ENCODE measurements around the gene CCDC85C.
A peak's percentile ranks its signal among the peaks of the same experiment; 100 is the strongest.

The CCDC85C gene

GRCh38 chr14:99551034-99551922 lies 52.7 kb downstream of the CCDC85C start:
- DNase-seq (ENCODE audit: extremely low spot score) = no peak
- POLR2A ChIA-PET = no interaction called here
- 0 out of 2 replicates have a peak, but pooled peaks have one; percentile 27 for TF ChIP-seq CTBP1 (IDR thresholded peaks at IDR 0.05; ENCODE audit: borderline replicate concordance)
- no peak for TF ChIP-seq SUZ12 (IDR thresholded peaks at IDR 0.05)
- TF ChIP-seq FOXM1 (IDR thresholded peaks at IDR 0.05; ENCODE audit: borderline replicate concordance) = no peak
- TF ChIP-seq, protein P1, sequence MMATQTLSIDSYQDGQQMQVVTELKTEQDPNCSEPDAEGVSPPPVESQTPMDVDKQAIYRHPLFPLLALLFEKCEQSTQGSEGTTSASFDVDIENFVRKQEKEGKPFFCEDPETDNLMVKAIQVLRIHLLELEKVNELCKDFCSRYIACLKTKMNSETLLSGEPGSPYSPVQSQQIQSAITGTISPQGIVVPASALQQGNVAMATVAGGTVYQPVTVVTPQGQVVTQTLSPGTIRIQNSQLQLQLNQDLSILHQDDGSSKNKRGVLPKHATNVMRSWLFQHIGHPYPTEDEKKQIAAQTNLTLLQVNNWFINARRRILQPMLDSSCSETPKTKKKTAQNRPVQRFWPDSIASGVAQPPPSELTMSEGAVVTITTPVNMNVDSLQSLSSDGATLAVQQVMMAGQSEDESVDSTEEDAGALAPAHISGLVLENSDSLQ (IDR thresholded peaks at IDR 0.05) = no peak
- no peak for TF ChIP-seq BHLHE40 (IDR thresholded peaks at IDR 0.05; ENCODE audit: borderline replicate concordance)
- TF ChIP-seq FOXK2 (IDR thresholded peaks at IDR 0.05) = no peak
- CTCF ChIA-PET = no interaction called here

DNA sequence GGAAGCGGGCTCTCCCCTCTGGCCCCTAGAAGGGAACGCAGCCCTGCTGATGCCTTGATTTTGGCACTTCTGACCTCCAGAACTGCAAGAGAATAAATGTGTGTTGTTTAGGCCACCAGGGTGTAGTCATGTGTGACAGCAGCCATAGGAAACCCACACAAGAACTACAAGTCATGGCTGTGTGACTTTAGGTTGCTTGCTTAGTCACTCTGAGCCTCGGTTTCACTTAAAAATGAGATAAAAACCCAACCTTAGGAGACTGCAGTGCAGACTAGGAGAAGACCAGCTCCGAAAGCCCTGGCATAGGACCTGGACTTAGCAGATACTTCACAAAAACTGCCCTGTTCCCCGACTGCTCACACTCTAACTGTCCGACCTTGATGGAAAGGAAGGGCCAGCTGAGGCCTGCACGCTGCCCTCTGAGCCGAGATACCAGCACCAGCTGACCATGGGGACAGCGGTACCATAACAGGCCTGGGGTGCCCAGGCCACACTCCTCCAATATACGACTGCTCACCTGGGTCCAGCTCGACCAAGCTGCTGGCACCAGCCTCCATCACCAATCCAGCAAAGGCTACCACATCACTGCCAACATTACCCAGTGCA lies 53.5 kb downstream of the CCDC85C start:
- POLR2A ChIA-PET = no interaction called here
- CTCF ChIA-PET = interaction anchor here (1.1 kb wide), 1 partner anchor 24 kb away, joined by 3 read pairs; no protein-coding TSS in a partner anchor
- no peak for DNase-seq (ENCODE audit: extremely low spot score)
- no peak for TF ChIP-seq LEF1 (IDR thresholded peaks at IDR 0.05; ENCODE audit: borderline replicate concordance)
- no peak for TF ChIP-seq NFRKB (IDR thresholded peaks at IDR 0.05)
- no peak for TF ChIP-seq SUZ12 (IDR thresholded peaks at IDR 0.05)
- no peak for TF ChIP-seq ZNF384 (IDR thresholded peaks at IDR 0.05)
- no peak for TF ChIP-seq ARNT (IDR thresholded peaks at IDR 0.05)
- no peak for TF ChIP-seq FOXA1 (IDR thresholded peaks at IDR 0.05)
- no peak for TF ChIP-seq L3MBTL2 (conservative IDR thresholded peaks at IDR 0.05)

DNA sequence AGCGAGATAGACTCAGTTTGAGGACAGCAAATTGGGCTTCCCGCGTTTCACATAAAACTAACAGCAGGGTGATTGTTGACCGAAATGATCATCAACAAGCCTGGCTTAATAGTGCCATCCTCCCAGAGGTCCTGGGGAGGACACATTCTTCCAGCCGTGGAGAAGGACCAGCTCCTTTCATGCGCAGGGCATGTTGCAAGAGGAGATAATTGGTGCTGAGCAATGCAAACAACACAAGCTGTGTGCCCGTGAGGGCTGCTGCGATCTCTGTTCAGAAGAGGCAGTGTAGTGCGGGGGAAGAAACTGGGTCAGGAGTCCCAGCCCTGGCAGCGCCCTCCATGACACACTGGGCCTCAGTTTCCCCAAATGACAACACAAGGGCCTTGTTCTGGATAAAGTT lies 54.3 kb downstream of the CCDC85C start:
- CTCF ChIA-PET = interaction anchor here (1.1 to 1.4 kb wide), 2 partner anchors 11 to 24 kb away, joined by 3 read pairs; no protein-coding TSS in a partner anchor
- no peak for DNase-seq (ENCODE audit: extremely low spot score)
- POLR2A ChIA-PET = no interaction called here

GRCh38 chr14:99548871-99549515 lies 55.0 kb downstream of the CCDC85C start:
- CTCF ChIA-PET = interaction anchor here (1.1 to 1.4 kb wide), 2 partner anchors 11 to 25 kb away, joined by 3 read pairs; no protein-coding TSS in a partner anchor
- no peak for TF ChIP-seq ARNT (IDR thresholded peaks at IDR 0.05)
- TF ChIP-seq ELF4 (IDR thresholded peaks at IDR 0.05) = no peak
- no peak for TF ChIP-seq TARDBP (IDR thresholded peaks at IDR 0.05)
- TF ChIP-seq, protein P1 (IDR thresholded peaks at IDR 0.05) = no peak
- TF ChIP-seq SUZ12 (IDR thresholded peaks at IDR 0.05) = no peak
- no peak for TF ChIP-seq BHLHE40 (IDR thresholded peaks at IDR 0.05; ENCODE audit: borderline replicate concordance)
- TF ChIP-seq FOXM1 (IDR thresholded peaks at IDR 0.05; ENCODE audit: borderline replicate concordance) = no peak
- no peak for TF ChIP-seq LEF1 (IDR thresholded peaks at IDR 0.05; ENCODE audit: borderline replicate concordance)
- TF ChIP-seq ZNF384 (IDR thresholded peaks at IDR 0.05) = no peak
- TF ChIP-seq SP1 (IDR thresholded peaks at IDR 0.05) = no peak
- TF ChIP-seq HDGF (IDR thresholded peaks at IDR 0.05; ENCODE audit: borderline replicate concordance) = no peak
- TF ChIP-seq NFRKB (IDR thresholded peaks at IDR 0.05) = no peak
- no peak for DNase-seq (ENCODE audit: extremely low spot score)
- POLR2A ChIA-PET = no interaction called here

More for the DNA sequence above, 54.3 kb downstream of the CCDC85C start:
- TF ChIP-seq LEF1 (IDR thresholded peaks at IDR 0.05; ENCODE audit: borderline replicate concordance) = no peak
- no peak for TF ChIP-seq SP1 (IDR thresholded peaks at IDR 0.05)
- TF ChIP-seq CTBP1 (IDR thresholded peaks at IDR 0.05; ENCODE audit: borderline replicate concordance) = no peak
- no peak for TF ChIP-seq TARDBP (IDR thresholded peaks at IDR 0.05)

GRCh38 chr14:99548255-99548654 lies 55.8 kb downstream of the CCDC85C start:
- ChIA-PET CTCF (interaction anchor here (1.4 kb wide), 1 partner anchor 10 kb away, joined by 3 read pairs; no protein-coding TSS in a partner anchor), POLR2A (no interaction called here)
- TF ChIP-seq FOXK2 (IDR thresholded peaks at IDR 0.05) (no peak), BHLHE40 (IDR thresholded peaks at IDR 0.05; ENCODE audit: borderline replicate concordance) (no peak), ZNF384 (IDR thresholded peaks at IDR 0.05) (no peak), NFRKB (IDR thresholded peaks at IDR 0.05) (no peak), CTBP1 (IDR thresholded peaks at IDR 0.05; ENCODE audit: borderline replicate concordance) (no peak), TARDBP (IDR thresholded peaks at IDR 0.05) (no peak), FOXM1 (IDR thresholded peaks at IDR 0.05; ENCODE audit: borderline replicate concordance) (no peak), SUZ12 (IDR thresholded peaks at IDR 0.05) (no peak), HDGF (IDR thresholded peaks at IDR 0.05; ENCODE audit: borderline replicate concordance) (no peak), L3MBTL2 (conservative IDR thresholded peaks at IDR 0.05) (no peak), SP1 (IDR thresholded peaks at IDR 0.05) (no peak), FOXA1 (IDR thresholded peaks at IDR 0.05) (no peak), LEF1 (IDR thresholded peaks at IDR 0.05; ENCODE audit: borderline replicate concordance) (no peak), ELF4 (IDR thresholded peaks at IDR 0.05) (no peak), ARNT (IDR thresholded peaks at IDR 0.05) (no peak)
- TF ChIP-seq, protein P1 (IDR thresholded peaks at IDR 0.05) = no peak
- DNase-seq (ENCODE audit: extremely low spot score) = no peak

Data from HEK293T (cell line).